ENCODE data around the gene CCDC178.
A peak's percentile ranks its signal among the peaks of the same experiment; 100 is the strongest.
"Not testable (repeated sequence)": the region's sequence is repeated elsewhere in the genome, so short reads cannot be mapped to it uniquely, and the experiment has no call there.

CCDC178 gene

DNA sequence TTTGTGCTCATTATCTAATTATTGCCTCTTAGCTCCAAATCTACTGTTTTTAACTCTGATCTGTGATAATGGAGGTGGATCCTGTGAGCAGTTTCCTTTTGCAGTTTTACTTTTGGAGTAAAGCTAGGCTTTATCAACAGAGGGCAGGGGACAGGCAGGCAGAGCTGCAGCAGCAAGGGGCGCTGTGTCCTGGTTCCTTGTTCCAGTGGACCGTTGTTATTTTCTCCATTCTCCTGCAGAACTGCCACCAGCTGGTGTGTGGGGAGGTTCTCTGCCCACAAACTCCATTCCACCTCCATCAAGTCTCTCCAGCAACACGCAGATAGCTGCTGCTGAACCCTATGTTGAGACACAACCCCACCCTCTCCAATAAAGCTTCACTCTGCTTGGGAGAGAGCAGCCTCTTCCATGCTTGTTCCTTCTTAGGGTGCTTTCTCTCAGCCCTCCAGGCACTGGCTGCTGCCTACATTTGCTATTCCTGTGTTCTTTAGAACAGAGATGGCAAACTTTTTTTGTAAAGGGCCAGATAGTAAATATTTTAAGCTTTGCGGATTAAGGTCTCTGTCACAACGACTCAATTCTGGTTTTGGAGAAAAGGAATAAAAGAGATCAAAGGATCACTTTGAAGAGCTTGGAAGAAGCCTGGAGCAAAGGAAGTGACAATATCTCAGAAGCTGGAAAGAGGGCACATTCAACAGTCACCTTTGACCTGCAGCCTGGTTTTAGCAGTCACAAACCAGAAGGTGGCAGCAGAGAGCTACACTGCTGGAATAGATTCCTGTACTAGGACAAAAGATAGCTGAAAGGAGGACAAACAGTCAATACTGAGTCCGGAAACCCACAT, 208.8 kb downstream of the CCDC178 start:
- H3K27ac Mint-ChIP-seq: no peak overlapping the region
- H3K4me3 Mint-ChIP-seq: no peak overlapping the region
- no peaks in the 10 kb centered on the region for H3K4me1 Mint-ChIP-seq
- DNase-seq: peak; percentile 72
- no peaks in the 10 kb centered on the region for H3K27me3 Mint-ChIP-seq
- H3K36me3 Mint-ChIP-seq: no peaks in the 10 kb centered on the region
- CTCF ChIA-PET: interaction anchor here (0.9 to 1.2 kb wide), 6 partner anchors 9 to 74 kb away, joined by 3 to 6 read pairs (median 4); no protein-coding TSS in a partner anchor
- H3K9me3 Mint-ChIP-seq: no peaks in the 10 kb centered on the region

DNA sequence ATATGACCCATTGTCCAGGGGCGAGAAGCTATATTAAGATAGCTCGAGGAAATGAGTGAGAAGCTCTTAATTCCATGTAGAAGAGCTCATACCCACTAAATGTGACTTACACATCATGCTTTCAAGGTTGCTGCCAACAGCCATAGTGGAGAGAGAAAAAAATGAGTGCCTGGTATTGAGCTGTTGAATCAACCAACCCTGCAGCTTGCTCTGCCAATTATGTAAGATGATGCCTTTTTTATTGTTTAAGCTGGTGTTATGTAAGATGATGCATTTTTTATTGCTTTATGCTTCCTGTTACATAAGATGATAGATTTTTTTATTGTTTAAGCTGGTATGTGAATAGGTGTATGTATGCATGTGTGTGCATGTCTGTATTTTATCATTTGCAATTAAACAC, 228.2 kb downstream of the CCDC178 start:
- CTCF ChIA-PET: no interaction called here
- no peak for DNase-seq
- Mint-ChIP-seq H3K27me3 (no peaks in the 10 kb centered on the region), H3K4me1 (no peaks in the 10 kb centered on the region), H3K9me3 (no peaks in the 10 kb centered on the region), H3K4me3 (no peak overlapping the region), H3K27ac (no peak overlapping the region), H3K36me3 (no peaks in the 10 kb centered on the region)

DNA sequence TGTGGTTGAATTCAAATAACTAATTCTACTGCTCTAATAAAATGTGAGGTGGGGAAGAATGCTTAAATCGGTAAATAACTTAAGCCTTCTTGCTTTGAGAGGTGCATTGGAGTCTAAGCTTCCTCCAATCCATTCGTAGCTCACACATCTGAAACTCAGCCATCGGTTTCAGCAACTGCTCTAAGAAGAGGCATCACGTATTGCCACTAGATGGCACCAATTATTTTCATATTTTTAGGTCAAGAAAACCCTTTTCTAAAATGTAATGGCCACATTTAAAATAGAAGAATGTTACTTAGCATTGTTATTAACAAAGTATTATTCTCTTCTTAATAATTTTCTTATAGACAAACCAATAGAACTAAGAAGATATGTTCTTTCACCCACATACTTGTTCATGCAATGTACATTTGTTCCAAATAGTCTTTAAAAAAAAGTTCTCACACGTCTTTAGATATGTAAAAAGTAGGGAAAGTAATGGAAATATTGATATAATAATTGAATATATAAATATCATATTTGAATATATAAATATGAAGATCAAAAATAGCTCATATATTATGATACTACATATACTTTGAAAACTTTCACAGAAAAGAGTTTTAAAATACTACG, 229.8 kb downstream of the CCDC178 start:
- no peak for DNase-seq
- no peaks in the 10 kb centered on the region for H3K9me3 Mint-ChIP-seq
- no peak overlapping the region for H3K4me3 Mint-ChIP-seq
- CTCF ChIA-PET: no interaction called here
- H3K4me1 Mint-ChIP-seq: no peaks in the 10 kb centered on the region
- H3K36me3 Mint-ChIP-seq: no peaks in the 10 kb centered on the region
- H3K27me3 Mint-ChIP-seq: no peaks in the 10 kb centered on the region
- H3K27ac Mint-ChIP-seq: no peak overlapping the region

DNA sequence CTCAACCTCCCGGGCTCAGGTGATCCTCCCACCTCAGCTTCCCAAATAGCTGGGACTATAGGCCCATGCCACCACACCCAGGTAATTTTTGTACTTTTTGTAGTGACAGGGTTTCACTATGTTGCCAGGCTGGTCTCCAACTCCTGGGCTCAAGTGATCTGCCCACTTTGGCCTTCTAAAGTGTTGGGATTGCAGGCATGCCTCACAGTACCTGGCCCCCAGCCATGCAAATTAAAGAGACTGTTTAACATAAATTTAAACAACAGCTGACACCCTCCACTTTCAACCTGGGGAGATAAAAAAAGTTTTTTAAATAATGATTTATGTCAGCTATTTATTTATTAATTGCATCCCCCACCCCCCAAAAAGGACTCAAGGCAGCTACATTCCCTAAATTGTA, 234.7 kb downstream of the CCDC178 start:
- no peak overlapping the region for H3K27ac Mint-ChIP-seq
- H3K27me3 Mint-ChIP-seq: no peaks in the 10 kb centered on the region
- H3K36me3 Mint-ChIP-seq: no peaks in the 10 kb centered on the region
- no peak for DNase-seq
- H3K4me3 Mint-ChIP-seq: no peak overlapping the region
- no peaks in the 10 kb centered on the region for H3K4me1 Mint-ChIP-seq
- CTCF ChIA-PET: no interaction called here
- peaks cover 2% of the 10 kb centered on the region for H3K9me3 Mint-ChIP-seq

DNA sequence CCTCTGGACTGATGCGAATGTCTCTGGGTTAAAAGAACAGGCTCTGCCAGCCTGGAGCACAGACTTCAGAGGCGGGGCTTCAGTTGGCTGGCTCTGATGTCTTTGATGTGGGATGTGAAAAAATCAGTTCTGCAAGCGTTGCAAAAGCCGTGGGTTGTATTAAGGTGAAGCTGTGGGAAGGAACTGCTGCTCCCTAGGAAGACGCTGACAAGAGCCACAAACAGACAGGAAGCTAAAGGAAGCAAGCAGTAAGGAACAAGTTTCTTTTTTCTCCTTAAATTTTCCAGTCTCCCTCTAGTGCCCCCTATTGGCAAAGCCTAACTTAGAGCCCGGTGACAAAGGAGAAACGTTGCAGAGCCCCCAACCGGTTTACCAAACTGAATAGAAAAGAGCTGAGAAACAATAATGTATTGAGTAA, 239.0 kb downstream of the CCDC178 start:
- CTCF ChIA-PET: no interaction called here
- H3K27ac Mint-ChIP-seq: no peak overlapping the region
- no peak for DNase-seq
- H3K4me1 Mint-ChIP-seq: no peaks in the 10 kb centered on the region
- H3K9me3 Mint-ChIP-seq: peaks cover 2% of the 10 kb centered on the region
- H3K27me3 Mint-ChIP-seq: no peaks in the 10 kb centered on the region
- H3K4me3 Mint-ChIP-seq: no peak overlapping the region
- no peaks in the 10 kb centered on the region for H3K36me3 Mint-ChIP-seq

DNA sequence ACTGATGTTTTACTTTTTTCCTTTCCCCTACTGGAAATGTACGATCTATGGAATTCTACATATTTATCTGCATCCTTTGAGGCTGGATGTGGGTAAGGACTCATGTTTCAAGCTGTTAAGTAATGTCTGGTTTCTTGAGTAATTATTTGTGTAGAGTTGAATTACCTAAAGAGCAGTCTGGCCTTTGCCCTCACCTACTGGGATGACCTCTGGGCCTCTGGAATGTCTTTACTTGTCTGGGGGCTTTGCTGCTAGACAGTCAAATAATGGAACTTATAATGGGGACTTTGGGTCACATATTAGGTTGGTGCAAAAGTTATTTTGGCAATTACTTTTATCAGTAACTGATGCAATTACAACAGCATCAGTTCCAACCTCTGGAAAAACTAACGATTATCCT, 244.7 kb downstream of the CCDC178 start:
- Mint-ChIP-seq H3K27me3 (no peaks in the 10 kb centered on the region), H3K9me3 (no peaks in the 10 kb centered on the region), H3K4me1 (no peaks in the 10 kb centered on the region), H3K36me3 (no peaks in the 10 kb centered on the region), H3K27ac (no peak overlapping the region), H3K4me3 (no peak overlapping the region)
- no peak for DNase-seq
- CTCF ChIA-PET: interaction anchor here (1.0 to 1.3 kb wide), 2 partner anchors 14 to 36 kb away, joined by 4 to 5 read pairs; no protein-coding TSS in a partner anchor

DNA sequence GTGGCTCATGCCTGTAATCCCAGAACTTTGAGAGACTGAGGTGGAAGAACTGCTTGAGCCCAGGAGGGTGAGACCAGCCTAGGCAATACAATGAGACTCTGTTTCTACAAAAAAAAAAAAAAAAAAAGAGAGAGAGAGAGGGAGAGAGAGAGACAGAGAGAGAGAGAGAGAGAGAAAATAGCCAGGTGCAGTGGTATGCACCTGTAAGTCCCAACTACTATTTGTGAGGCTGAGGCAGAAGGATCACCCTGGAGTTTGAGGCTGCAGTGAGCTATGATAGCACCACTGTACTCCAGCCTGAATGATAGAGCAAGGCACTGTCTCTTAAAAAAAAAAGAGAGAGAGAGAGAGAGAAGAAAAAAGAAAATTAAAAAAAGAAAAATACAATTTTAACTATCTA, 245.7 kb downstream of the CCDC178 start:
- H3K27ac Mint-ChIP-seq: no peak overlapping the region
- no peaks in the 10 kb centered on the region for H3K4me1 Mint-ChIP-seq
- no peaks in the 10 kb centered on the region for H3K9me3 Mint-ChIP-seq
- H3K36me3 Mint-ChIP-seq: no peaks in the 10 kb centered on the region
- no peaks in the 10 kb centered on the region for H3K27me3 Mint-ChIP-seq
- CTCF ChIA-PET: interaction anchor here (1.0 kb wide), 1 partner anchor 15 kb away, joined by 4 read pairs; no protein-coding TSS in a partner anchor
- DNase-seq: no peak
- no peak overlapping the region for H3K4me3 Mint-ChIP-seq

DNA sequence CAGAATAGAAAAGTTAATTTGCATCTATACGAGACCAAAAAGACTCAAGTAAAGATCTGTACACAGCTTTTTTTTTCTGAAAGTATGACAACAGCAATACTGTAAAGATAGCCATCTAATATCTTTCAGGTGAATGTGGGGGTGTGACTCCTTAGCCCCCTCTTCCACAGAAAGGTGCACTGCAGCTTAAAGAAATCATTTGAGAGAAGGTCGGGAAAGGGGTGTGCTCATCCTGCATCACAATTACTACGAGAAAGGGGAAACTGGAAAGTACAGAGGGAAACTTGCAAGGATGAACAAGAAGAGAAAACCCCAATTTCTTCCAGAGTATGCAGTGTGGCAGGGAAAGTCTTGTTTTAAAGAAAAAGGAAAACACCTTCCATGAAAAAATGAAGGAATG, 255.6 kb downstream of the CCDC178 start:
- no peaks in the 10 kb centered on the region for H3K36me3 Mint-ChIP-seq
- CTCF ChIA-PET: no interaction called here
- H3K27me3 Mint-ChIP-seq: no peaks in the 10 kb centered on the region
- H3K4me1 Mint-ChIP-seq: no peaks in the 10 kb centered on the region
- DNase-seq: no peak
- H3K9me3 Mint-ChIP-seq: no peaks in the 10 kb centered on the region
- no peak overlapping the region for H3K27ac Mint-ChIP-seq
- H3K4me3 Mint-ChIP-seq: no peak overlapping the region

DNA sequence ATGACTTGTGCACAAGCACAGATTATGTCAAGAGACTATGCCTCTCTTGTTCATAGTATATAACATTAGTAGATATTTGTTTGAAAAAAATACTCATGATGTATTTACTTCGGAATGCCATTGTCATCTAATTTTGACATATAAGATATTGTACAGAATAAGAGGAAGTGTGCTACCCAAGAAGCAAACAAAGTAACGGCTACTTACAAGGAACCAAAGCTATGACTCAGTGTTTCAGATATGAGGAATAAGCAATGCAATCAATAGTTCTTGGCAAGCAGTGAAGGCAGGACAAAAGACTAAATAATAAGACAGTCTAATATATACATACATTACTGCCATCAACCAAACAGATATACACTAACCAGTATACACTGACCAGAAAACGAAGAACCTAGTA, 256.3 kb downstream of the CCDC178 start:
- no peaks in the 10 kb centered on the region for H3K4me1 Mint-ChIP-seq
- no peaks in the 10 kb centered on the region for H3K27me3 Mint-ChIP-seq
- H3K27ac Mint-ChIP-seq: no peak overlapping the region
- H3K36me3 Mint-ChIP-seq: no peaks in the 10 kb centered on the region
- CTCF ChIA-PET: no interaction called here
- no peaks in the 10 kb centered on the region for H3K9me3 Mint-ChIP-seq
- no peak for DNase-seq
- H3K4me3 Mint-ChIP-seq: no peak overlapping the region

DNA sequence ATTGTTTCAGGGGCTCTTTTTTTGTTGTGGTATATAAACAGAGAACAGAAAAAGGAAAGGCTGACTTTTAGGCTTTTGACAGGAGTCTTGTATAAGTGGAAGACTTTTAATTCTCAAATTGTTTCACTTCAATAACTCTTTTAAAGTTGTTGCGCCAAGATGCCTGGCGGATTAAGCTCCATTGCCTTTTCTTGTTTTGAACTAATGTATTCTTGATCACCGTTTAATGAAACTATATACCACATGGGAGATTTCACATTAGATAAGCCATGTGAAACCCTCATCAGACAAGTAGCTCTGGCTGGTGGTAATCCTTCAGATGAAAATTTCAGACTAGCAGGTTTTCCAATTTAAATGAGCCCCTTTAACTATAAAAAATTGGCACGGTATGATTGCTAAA, 257.4 kb downstream of the CCDC178 start:
- CTCF ChIA-PET: no interaction called here
- Mint-ChIP-seq H3K4me3 (no peak overlapping the region), H3K36me3 (no peaks in the 10 kb centered on the region), H3K4me1 (no peaks in the 10 kb centered on the region), H3K27ac (no peak overlapping the region), H3K27me3 (no peaks in the 10 kb centered on the region), H3K9me3 (no peaks in the 10 kb centered on the region)
- no peak for DNase-seq

DNA sequence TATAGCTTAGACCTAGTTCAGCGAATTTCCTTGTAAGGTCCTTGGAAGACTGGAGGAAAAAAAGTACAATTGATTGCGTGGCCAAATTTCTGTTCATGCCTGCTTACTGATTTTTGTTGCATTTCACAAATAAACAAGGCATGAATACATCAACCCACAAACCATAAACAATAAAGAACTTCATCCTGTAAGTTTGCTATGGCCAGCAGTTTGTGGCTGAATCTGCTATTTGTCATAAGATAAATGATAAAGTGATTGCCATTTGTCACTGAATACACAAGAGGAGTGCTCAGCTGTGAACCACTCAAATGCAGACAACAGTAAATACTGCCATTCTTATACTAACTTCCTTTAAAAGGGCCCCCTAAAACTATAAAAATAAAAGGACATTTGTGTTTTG, 259.5 kb downstream of the CCDC178 start:
- no peaks in the 10 kb centered on the region for H3K36me3 Mint-ChIP-seq
- CTCF ChIA-PET: no interaction called here

DNA sequence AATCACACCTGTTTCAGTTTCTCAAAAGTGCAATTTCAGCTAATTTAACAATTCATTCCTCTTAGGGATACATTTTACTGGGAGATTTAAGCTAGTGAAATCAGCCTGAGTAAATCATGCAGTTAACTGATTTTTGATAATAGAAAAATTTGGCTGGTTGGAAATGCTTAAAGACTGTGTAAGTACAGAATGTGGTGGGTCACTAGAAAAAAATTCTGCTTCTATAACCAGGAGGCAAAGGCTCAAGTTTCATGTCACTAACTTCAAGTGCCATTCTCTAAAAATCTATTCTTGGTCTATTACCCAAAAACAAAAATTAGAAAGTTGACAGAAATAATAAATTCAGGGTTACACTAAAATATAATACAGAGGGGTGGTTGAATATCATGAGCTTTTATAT, 271.3 kb downstream of the CCDC178 start:
- Mint-ChIP-seq H3K27me3 (no peaks in the 10 kb centered on the region), H3K4me1 (no peaks in the 10 kb centered on the region), H3K27ac (no peak overlapping the region), H3K9me3 (no peaks in the 10 kb centered on the region), H3K4me3 (no peak overlapping the region), H3K36me3 (no peaks in the 10 kb centered on the region)
- DNase-seq: no peak
- CTCF ChIA-PET: no interaction called here

More for the DNA sequence above, 259.5 kb downstream of the CCDC178 start:
- H3K4me3 Mint-ChIP-seq: no peak overlapping the region
- H3K9me3 Mint-ChIP-seq: no peaks in the 10 kb centered on the region
- no peaks in the 10 kb centered on the region for H3K27me3 Mint-ChIP-seq
- no peak for DNase-seq
- H3K4me1 Mint-ChIP-seq: no peaks in the 10 kb centered on the region
- no peak overlapping the region for H3K27ac Mint-ChIP-seq

DNA sequence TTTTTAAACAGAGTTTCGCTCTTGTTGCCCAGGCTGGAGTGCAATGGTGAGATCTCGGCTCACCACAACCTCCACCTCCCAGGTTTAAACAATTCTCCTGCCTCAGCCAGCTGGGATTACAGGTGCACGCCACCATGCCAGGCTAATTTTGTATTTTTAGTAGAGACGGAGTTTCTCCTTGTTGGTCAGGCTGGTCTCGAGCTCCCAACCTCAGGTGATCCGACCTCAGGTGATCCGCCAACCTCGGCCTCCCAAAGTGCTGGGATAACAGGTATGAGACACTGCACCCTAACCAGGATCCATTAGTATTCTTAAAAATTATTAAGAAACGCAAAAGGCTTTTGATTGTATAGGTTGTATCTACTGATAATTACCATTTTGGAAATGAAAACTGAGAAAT, 276.4 kb downstream of the CCDC178 start:
- CTCF ChIA-PET, H3K4me1 Mint-ChIP-seq: not testable (repeated sequence)

DNA sequence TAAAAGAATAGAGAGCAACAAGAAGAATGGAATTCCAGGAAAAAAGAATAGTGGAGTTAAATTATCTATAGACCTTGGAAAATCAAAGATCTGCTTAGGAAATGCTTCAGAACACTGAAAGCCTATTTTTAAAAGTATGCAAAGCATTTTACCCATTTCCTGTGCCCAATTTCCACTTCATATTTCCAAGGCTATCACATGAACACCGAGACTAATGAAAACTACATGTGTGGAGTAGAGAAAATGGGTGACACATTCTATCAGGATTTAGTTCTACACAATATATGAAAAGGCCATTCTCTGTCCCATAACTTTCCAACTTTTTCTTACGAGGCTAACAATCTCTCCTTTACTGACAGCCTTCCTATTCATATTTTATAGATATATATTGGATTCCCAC, 279.4 kb downstream of the CCDC178 start:
- peaks cover 4% of the 10 kb centered on the region for H3K9me3 Mint-ChIP-seq
- no peaks in the 10 kb centered on the region for H3K4me1 Mint-ChIP-seq
- H3K4me3 Mint-ChIP-seq: no peak overlapping the region
- H3K36me3 Mint-ChIP-seq: no peaks in the 10 kb centered on the region
- no peaks in the 10 kb centered on the region for H3K27me3 Mint-ChIP-seq
- CTCF ChIA-PET: no interaction called here
- no peak for DNase-seq
- H3K27ac Mint-ChIP-seq: no peak overlapping the region

More for the DNA sequence above, 276.4 kb downstream of the CCDC178 start:
- not testable (repeated sequence) for H3K27me3 Mint-ChIP-seq, H3K9me3 Mint-ChIP-seq, DNase-seq, H3K4me3 Mint-ChIP-seq, H3K36me3 Mint-ChIP-seq, H3K27ac Mint-ChIP-seq

DNA sequence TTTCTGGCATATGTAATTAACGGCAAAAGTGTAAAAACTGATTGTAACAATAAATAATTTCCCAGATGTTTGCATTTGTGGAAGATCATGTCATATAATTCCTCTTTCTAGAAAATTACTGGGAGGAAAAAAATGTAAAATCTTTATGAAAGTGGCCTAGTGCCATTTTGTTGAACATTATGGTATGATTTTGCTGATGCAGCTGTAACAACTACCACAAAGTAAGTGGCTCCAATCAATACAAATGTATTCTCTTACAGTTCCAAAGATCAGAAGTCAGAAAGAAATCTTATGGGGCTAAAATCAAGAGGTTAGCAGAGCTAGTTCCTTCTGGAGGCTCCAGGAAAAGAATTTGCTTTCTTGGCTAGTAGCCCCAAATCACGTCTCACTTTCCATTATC, 281.4 kb downstream of the CCDC178 start:
- DNase-seq: no peak
- Mint-ChIP-seq H3K4me3 (no peak overlapping the region), H3K27me3 (no peaks in the 10 kb centered on the region), H3K9me3 (peaks cover 4% of the 10 kb centered on the region), H3K27ac (no peak overlapping the region), H3K4me1 (no peaks in the 10 kb centered on the region), H3K36me3 (no peaks in the 10 kb centered on the region)
- CTCF ChIA-PET: interaction anchor here (0.6 kb wide), 1 partner anchor 1258 kb away, joined by 3 read pairs; no protein-coding TSS in a partner anchor
